PC-3 (cell line): ENCODE results near the gene LRRC58. TPM values are rescaled to one million over a fixed set of nuclear protein-coding genes. Genes with fewer than 3 reads are reported as not detected.
"Not testable (repeated sequence)": the region's sequence is repeated elsewhere in the genome, so short reads cannot be mapped to it uniquely, and the experiment has no call there.

Experiments
- ATAC-seq: fragments of 200-7000 bp; cut with Tn5 transposase; 2 replicates; pipeline ENCODE4 v1.9.1; 2020; ENCODE audit warnings: mild to moderate bottlenecking, moderate library complexity
- BruUV-seq: library from RNA; stranded (reverse); fragments of 400-500 nt; replicated peaks from 2 replicates; lab custom pipeline; 2021; lab: Mats Ljungman, UMichigan
- CTCF ChIA-PET: fragments of 300-600 bp; sonication (Branson Sonifier 250); formaldehyde crosslinking; loops from one replicate; lab custom pipeline; 2022; ENCODE audit warnings: antibody characterized with exemption; lab: Charles Lee
- POLR2A ChIA-PET: fragments of 300-600 bp; sonication (Branson Sonifier 250); formaldehyde crosslinking; loops from one replicate; lab custom pipeline; 2022; ENCODE audit warnings: antibody characterized with exemption; ENCODE audit not compliant: unreplicated experiment; lab: Charles Lee
- DNase-seq: peaks from one replicate; pipeline ENCODE4 v3.0.0-alpha.2; 2015
- H2AFZ ChIP-seq: fragments of 300-600 bp; sonication (generic); 2 replicates; pipeline ENCODE4 v1.6.0; 2016; ENCODE audit warnings: antibody characterized with exemption, low read length
- H3F3A ChIP-seq: fragments of 300-600 bp; sonication (generic); one replicate; pipeline ENCODE4 v1.6.0; 2017; ENCODE audit warnings: antibody characterized with exemption, low read length, control low read depth, mild to moderate bottlenecking; ENCODE audit not compliant: unreplicated experiment
- H3K27ac ChIP-seq: fragments of 300-600 bp; sonication (generic); 2 replicates; pipeline ENCODE4 v1.5.1; 2016; ENCODE audit warnings: mild to moderate bottlenecking, low read length
- H3K27me3 ChIP-seq: fragments of 300-600 bp; sonication (generic); 2 replicates; pipeline ENCODE4 v1.6.1; 2016; ENCODE audit warnings: low read length, mixed read lengths
- H3K36me3 ChIP-seq: fragments of 300-600 bp; sonication (generic); 2 replicates; pipeline ENCODE4 v1.6.1; 2016; ENCODE audit warnings: low read depth, mixed run types, low read length, mixed read lengths
- H3K4me1 ChIP-seq: fragments of 300-600 bp; sonication (generic); 2 replicates; pipeline ENCODE4 v1.5.1; 2016; ENCODE audit warnings: low read length; ENCODE audit not compliant: insufficient read depth
- H3K4me2 ChIP-seq: fragments of 300-600 bp; sonication (generic); 2 replicates; pipeline ENCODE4 v1.6.0; 2016; ENCODE audit warnings: low read length
- H3K4me3 ChIP-seq: fragments of 300-600 bp; sonication (generic); 2 replicates; pipeline ENCODE4 v1.5.1; 2016; ENCODE audit warnings: mild to moderate bottlenecking, low read length, mixed read lengths
- H3K79me2 ChIP-seq: fragments of 300-600 bp; sonication (generic); 2 replicates; pipeline ENCODE4 v1.6.1; 2017; ENCODE audit warnings: low read length, mixed read lengths
- H3K9ac ChIP-seq: fragments of 300-600 bp; sonication (generic); 2 replicates; pipeline ENCODE4 v1.6.0; 2016; ENCODE audit warnings: mild to moderate bottlenecking, low read length
- H3K9me2 ChIP-seq: fragments of 300-600 bp; sonication (generic); replicated peaks from 2 replicates; pipeline ENCODE4 v1.6.1; 2016; ENCODE audit warnings: mixed run types, low read length, mixed read lengths
- H3K9me3 ChIP-seq: fragments of 300-600 bp; sonication (generic); 2 replicates; pipeline ENCODE4 v1.6.1; 2016; ENCODE audit warnings: low read length, mixed read lengths
- H4K20me1 ChIP-seq: fragments of 300-600 bp; sonication (generic); 2 replicates; pipeline ENCODE4 v1.6.1; 2016; ENCODE audit warnings: low read length, mixed read lengths
- EZH2 ChIP-seq: fragments of 300-600 bp; sonication (generic); IDR thresholded peaks from one replicate; pipeline ENCODE4 v1.6.1; 2017; ENCODE audit warnings: antibody characterized with exemption, mild to moderate bottlenecking, low read length; ENCODE audit not compliant: unreplicated experiment
- EZH2phosphoT487 ChIP-seq: fragments of 300-600 bp; sonication (generic); IDR thresholded peaks from 2 replicates; pipeline ENCODE4 v1.6.1; 2018; ENCODE audit warnings: mild to moderate bottlenecking, antibody characterized with exemption, low read length, borderline replicate concordance
- intact Hi-C: fragments of 100-400 bp; cut with micrococcal nuclease; formaldehyde crosslinking; loops from 2 replicates; pipeline ENCODE4 v1.9.0; 2023
- total RNA-seq: library from RNA; depleted of rRNA; stranded (reverse); fragments of >200 nt; gene quantifications from 2 replicates; pipeline ENCODE4 v1.2.3, GENCODE V29; 2014
- TF ChIP-seq, protein P1 (sequence below): fragments of 300-600 bp; sonication (generic); conservative IDR thresholded peaks from 2 replicates; pipeline ENCODE4 v1.5.1; 2017; ENCODE audit warnings: antibody characterized with exemption, low read depth, mild to moderate bottlenecking, low read length

Gene LRRC58
- total RNA-seq, 1 experiment from 2014 or later, result 33.7 TPM

DNA sequence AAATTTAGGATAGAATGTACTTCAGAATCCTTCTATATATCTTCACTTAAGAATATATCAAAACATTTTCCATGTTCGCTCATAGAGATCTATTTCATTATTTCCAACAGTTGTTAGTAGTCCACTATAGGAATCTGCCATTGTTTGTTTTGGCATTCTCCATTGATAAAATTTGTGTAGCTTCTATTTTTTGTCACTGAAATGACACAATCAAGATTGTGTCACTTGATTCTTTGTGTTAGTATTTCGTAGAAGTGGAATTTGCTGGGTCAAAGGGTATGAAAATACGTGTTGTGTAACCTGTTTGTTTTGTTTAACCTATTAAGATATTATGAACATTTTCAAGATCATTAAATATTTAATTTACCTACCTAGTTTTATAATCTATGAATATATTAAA is 48.2 kb downstream of the LRRC58 start:
- H3K27ac ChIP-seq, result no peak overlapping the region
- POLR2A ChIA-PET, result no interaction called here
- H3K27me3 ChIP-seq, result no peaks in the 10 kb centered on the region
- no peak overlapping the region for H2AFZ ChIP-seq
- no peaks in the 10 kb centered on the region for H3K36me3 ChIP-seq
- no TSS peak for BruUV-seq
- no peaks in the 10 kb centered on the region for H3K9me3 ChIP-seq
- H3K9me2 ChIP-seq, result no peaks in the 10 kb centered on the region
- TF ChIP-seq EZH2phosphoT487, result no peak
- TF ChIP-seq EZH2, result no peak
- TF ChIP-seq, protein P1, sequence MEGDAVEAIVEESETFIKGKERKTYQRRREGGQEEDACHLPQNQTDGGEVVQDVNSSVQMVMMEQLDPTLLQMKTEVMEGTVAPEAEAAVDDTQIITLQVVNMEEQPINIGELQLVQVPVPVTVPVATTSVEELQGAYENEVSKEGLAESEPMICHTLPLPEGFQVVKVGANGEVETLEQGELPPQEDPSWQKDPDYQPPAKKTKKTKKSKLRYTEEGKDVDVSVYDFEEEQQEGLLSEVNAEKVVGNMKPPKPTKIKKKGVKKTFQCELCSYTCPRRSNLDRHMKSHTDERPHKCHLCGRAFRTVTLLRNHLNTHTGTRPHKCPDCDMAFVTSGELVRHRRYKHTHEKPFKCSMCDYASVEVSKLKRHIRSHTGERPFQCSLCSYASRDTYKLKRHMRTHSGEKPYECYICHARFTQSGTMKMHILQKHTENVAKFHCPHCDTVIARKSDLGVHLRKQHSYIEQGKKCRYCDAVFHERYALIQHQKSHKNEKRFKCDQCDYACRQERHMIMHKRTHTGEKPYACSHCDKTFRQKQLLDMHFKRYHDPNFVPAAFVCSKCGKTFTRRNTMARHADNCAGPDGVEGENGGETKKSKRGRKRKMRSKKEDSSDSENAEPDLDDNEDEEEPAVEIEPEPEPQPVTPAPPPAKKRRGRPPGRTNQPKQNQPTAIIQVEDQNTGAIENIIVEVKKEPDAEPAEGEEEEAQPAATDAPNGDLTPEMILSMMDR, result no peak
- H3K4me1 ChIP-seq, result peaks cover 4% of the 10 kb centered on the region; the same call in 1 of the 2 replicates
- no peaks in the 10 kb centered on the region for H4K20me1 ChIP-seq
- no peaks in the 10 kb centered on the region for H3F3A ChIP-seq
- ATAC-seq, result no peak
- H3K4me3 ChIP-seq, result no peak overlapping the region
- no peak overlapping the region for H3K4me2 ChIP-seq
- CTCF ChIA-PET, result interaction anchor here (0.7 kb wide), 1 partner anchor 299 kb away, joined by 5 read pairs; no protein-coding TSS in a partner anchor
- intact Hi-C loops, result no loop called here
- H3K79me2 ChIP-seq, result no peaks in the 10 kb centered on the region
- H3K9ac ChIP-seq, result no peak overlapping the region
- DNase-seq, result peak; percentile 12

DNA sequence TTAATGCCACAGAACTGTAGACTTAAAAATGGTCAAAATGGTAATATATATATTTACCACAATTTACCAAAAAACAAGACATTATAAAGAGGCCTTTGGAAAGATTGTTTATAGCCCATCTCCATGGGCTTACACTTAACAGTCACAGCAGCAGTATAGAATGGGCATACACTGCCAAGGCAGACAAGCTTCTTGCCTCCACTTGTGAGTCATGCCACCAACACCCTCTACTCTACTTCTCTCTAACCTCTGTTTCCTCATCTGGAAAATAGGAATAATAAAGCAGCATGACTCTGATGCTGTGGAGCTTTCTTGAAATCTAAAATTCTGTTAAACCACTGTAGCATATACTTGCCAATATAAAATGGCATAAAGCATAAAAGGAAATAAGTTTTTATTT is 49.8 kb downstream of the LRRC58 start:
- Histone ChIP-seq H4K20me1 (no peaks in the 10 kb centered on the region), H3K9ac (no peak overlapping the region), H3K27me3 (no peaks in the 10 kb centered on the region), H3K36me3 (no peaks in the 10 kb centered on the region), H3K27ac (no peak overlapping the region), H3F3A (no peaks in the 10 kb centered on the region), H2AFZ (no peak overlapping the region), H3K4me2 (no peak overlapping the region), H3K4me1 (peaks cover 4% of the 10 kb centered on the region; the same call in 1 of the 2 replicates), H3K9me2 (no peaks in the 10 kb centered on the region), H3K9me3 (no peaks in the 10 kb centered on the region), H3K79me2 (no peaks in the 10 kb centered on the region), H3K4me3 (no peak overlapping the region)
- intact Hi-C loops, result no loop called here
- POLR2A ChIA-PET, result no interaction called here
- BruUV-seq, result no TSS peak
- DNase-seq (peak; percentile 37), ATAC-seq (0 out of 2 replicates have a peak, but pooled peaks have one; percentile 37)
- CTCF ChIA-PET, result no interaction called here
- TF ChIP-seq EZH2phosphoT487 (no peak), EZH2 (no peak)
- TF ChIP-seq, protein P1, result no peak

DNA sequence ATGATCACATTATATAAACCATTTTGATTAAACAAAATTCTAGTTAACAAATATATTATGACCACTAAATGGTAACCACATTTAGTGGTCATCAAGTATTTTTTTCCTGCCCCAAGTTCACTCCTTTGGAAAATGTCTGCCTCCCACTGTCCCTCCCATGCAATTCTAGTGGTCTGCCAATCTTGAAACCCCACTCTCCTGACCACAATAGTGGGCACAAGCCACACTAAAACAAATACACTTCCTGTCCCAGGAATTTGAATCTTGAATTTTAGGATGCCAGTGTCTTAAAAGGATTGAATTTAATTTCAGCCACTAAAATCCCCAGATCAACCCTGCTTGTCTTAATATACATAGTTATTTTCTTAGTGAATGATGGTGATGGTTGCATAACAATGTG is 50.2 kb downstream of the LRRC58 start:
- Histone ChIP-seq H3K4me2 (no peak overlapping the region), H3K27ac (no peak overlapping the region), H3K4me1 (peaks cover 4% of the 10 kb centered on the region; the same call in 1 of the 2 replicates), H3K9me3 (no peaks in the 10 kb centered on the region), H2AFZ (no peak overlapping the region), H3K4me3 (no peak overlapping the region), H3K36me3 (no peaks in the 10 kb centered on the region), H3K9ac (no peak overlapping the region), H3K79me2 (no peaks in the 10 kb centered on the region), H4K20me1 (no peaks in the 10 kb centered on the region), H3K9me2 (no peaks in the 10 kb centered on the region), H3F3A (no peaks in the 10 kb centered on the region), H3K27me3 (no peaks in the 10 kb centered on the region)
- TF ChIP-seq EZH2phosphoT487 (no peak), EZH2 (no peak)
- TF ChIP-seq, protein P1, result no peak
- BruUV-seq, result no TSS peak
- DNase-seq (no peak), ATAC-seq (no peak)
- ChIA-PET POLR2A (no interaction called here), CTCF (no interaction called here)
- intact Hi-C loops, result no loop called here

DNA sequence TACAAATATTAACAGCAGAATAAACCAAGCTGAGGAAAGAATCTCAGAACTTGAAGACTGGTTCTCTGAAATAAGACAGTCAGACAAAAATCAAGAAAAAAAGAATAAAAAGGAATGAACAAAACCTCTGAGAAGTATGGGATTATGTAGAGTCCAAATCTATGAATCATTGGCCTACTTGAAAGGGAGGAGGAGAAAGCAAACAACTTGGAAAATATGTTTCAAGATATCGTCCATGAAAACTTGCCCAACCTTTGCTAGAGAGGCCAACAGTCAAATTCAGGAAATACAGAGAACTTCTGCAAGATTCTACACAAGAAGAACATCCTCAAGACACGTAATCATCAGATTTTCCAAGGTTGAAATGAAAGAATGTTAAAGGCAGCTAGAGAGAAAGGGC is 57.6 kb downstream of the LRRC58 start:
- H3K27ac ChIP-seq, H3K4me1 ChIP-seq, H3K36me3 ChIP-seq, intact Hi-C loops, H3K9ac ChIP-seq, H2AFZ ChIP-seq, H3K4me3 ChIP-seq, BruUV-seq, H3K9me3 ChIP-seq, POLR2A ChIA-PET, H4K20me1 ChIP-seq, CTCF ChIA-PET, H3K9me2 ChIP-seq, H3F3A ChIP-seq, H3K79me2 ChIP-seq, H3K4me2 ChIP-seq, ATAC-seq, H3K27me3 ChIP-seq: not testable (repeated sequence)
- peak; percentile 13 for DNase-seq
